RPMI8226 (cell line): ENCODE data around the gene CRIP2.

Source experiments
- DNase-seq: peaks from one replicate; pipeline ENCODE4 v3.0.0-alpha.2; 2015

CRIP2 gene

GRCh38 chr14:105445290-105445689 is 29.3 kb upstream of the CRIP2 start:
- no peak for DNase-seq

- no peak for DNase-seq
These were observed 28.4 kb upstream of the CRIP2 start for GRCh38 chr14:105445901-105446845.

GRCh38 chr14:105446971-105447370 is 27.6 kb upstream of the CRIP2 start:
- no peak for DNase-seq

- no peak for DNase-seq
These were observed 26.7 kb upstream of the CRIP2 start for GRCh38 chr14:105447651-105448640.

- peak; percentile 51 for DNase-seq
These were observed 25.9 kb upstream of the CRIP2 start for GRCh38 chr14:105448706-105449111.

- no peak for DNase-seq
These were observed 25.1 kb upstream of the CRIP2 start for GRCh38 chr14:105449276-105450122.

- no peak for DNase-seq
These were observed 24.5 kb upstream of the CRIP2 start for GRCh38 chr14:105450123-105450505.

DNA sequence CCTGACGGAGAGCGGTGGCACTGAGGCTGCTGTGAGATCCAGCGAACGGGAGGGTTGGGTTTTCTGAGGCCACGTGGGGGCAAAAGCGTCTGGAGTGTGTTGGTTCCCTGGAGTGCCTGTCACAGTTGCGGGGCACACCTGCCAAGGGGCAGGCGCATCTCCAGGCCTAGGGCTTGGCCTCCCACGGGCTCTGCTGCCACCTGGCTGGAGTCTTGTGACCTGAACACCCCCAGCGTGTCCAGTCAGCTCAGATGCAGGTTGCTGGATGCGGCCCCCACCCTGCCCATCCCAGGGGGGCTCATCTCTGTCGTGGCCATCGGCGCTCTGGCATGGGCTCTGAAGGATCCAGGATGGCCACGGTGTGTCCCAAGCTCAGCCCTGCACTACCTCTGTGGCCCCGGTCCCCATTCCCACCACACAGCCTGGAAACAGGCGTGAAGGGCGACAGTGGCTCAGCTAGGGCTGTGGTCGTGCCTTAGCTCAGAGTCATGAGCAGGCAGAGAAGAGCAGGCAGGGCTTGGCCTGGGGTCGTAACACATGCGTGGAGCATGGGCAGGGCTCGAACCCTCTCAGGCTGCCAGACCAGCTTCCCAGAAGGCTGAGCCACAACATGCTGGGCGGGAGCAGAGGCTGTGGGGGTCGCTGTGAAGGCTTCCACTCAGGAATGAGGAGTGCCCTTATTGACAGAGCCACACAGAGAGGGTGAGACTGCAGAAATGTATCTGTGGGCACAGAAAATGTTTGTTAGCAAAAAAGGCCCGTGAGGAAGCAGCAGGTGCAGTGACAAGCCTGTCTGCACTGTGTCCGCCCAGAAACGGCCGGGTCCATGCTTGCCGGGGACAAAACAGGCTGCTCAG is 23.5 kb upstream of the CRIP2 start:
- no peak for DNase-seq

DNA sequence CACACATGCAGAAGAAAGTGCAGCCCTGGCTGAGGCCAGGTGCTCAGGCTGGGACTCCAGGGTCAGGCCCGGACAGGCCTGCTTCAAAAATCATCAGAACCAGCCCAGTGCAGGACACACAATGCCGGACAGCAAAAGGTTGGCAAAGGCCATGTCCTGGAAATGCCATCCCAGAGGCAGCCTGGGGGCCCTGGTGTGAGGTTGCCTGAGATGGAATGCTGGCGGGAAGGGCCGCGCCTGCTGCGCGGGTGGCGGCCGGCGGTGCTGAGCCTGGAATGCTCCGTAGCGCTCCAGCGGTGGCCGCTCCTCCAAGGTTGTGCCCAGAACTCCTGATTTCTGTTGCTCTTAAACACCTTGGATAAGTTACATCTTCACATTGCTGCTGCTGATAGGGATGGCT is 21.7 kb upstream of the CRIP2 start:
- no peak for DNase-seq

DNA sequence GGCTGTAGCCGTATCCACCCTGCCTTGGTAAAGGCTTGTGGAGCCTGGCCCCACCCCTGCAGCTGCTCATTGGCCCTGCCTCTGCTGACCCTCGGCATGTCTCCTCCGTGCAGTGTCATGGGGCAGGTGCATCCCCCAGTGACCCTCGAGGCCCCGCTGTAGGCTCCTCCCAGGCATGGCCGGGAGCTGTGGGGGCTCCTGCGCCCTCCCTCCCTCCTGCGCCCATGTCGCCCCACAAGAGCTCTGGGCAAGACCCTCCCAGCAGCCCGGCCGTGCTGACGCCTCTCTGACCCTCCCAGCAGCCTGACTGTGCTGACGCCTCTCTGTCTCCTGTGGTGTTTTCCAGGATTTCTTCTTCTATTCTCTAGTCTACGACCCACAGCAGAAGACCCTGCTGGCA is 20.8 kb upstream of the CRIP2 start:
- DNase-seq, result no peak

DNA sequence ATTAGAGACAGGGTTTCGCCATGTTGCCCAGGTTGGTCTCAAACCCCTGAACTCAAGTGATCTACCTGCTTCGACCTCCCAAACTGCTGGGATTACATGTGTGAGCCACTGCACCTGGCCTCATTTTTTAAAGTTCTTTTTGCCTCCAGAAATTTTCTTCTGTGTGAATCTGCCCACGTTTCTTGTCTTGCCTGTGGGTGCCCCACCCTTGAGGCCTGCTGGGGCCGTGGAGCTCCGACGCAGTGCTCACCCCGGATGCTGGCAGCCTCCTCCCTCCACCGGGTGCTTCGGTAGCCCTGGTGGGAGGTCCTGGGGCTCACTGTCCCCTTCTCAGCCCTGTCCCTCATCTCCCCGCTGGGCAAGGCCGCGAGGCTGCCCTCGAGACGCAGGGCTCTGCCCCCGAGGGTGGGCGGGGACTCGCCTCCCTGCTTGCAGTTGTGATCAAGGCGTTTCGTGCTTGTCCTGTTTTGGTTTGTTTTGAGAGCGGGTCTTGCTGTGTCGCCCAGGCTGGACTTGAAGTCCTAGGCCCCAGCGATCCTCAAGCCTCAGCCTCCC is 19.5 kb upstream of the CRIP2 start:
- DNase-seq, result no peak

GRCh38 chr14:105455766-105456660 is 18.6 kb upstream of the CRIP2 start:
- DNase-seq, result no peak

DNA sequence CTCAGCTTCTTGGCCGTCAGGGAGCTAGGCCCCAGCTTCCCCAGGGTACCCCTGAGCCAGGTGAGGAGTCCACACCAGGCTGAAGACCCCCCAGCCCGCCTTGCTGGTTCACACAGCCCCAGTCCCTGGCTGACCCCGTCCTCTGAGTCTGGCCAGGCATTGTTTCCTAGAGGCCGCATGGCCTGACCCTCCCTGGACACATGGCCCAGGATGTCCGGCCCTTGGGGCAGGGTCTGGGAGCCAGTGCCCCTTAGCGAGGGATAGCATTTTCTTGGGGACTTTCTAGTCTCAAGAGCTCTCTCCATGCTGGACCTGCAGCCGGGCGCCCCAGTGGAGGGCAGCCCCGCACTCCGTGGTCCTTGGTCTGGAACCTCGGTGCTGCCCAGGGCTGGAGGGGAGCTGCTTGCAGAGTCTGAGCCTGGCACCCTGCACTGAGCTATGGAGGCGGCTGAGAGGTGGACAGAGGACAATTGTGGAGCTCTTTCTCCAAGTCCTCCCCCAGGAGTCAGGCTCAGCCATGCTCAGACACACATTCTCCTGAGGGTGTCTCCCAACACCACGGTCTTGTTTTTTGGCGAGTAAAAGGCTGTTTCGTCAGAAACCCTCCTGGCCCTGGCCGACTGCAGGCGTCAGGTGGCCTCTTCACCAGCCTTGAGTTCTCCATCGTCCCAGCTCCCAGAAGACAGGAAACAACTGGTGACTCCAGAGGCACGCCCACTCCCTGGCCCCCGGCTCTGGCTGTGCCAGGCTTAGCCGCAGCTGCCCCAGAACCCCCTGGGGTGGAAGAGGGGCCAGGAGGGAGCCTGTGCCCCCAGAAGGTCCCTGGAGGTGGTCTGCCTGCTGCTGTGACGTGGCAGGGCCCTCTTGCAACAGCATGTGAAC is 17.6 kb upstream of the CRIP2 start:
- no peak for DNase-seq

GRCh38 chr14:105458010-105458409 is 16.6 kb upstream of the CRIP2 start:
- DNase-seq, result no peak

- DNase-seq, result no peak
These were observed 16.1 kb upstream of the CRIP2 start for GRCh38 chr14:105458571-105458970.

- no peak for DNase-seq
These were observed 14.5 kb upstream of the CRIP2 start for GRCh38 chr14:105460116-105460515.

DNA sequence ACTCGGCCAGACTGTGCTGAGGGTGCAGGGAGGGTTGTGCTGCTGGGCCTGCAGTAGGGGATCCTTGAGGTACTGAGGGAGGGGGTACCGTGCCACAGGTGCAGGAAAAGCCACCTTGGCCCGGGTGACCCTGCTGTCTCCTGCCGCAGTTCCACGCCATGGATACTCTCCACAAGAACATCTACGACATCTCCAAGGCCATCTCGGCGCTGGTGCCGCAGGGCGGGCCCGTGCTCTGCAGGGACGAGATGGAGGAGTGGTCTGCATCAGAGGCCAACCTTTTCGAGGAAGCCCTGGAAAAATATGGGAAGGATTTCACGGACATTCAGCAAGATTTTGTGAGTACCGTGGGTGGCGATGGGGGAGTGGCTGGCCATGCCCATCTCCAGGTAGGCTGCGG is 14.0 kb upstream of the CRIP2 start:
- DNase-seq, result no peak

DNA sequence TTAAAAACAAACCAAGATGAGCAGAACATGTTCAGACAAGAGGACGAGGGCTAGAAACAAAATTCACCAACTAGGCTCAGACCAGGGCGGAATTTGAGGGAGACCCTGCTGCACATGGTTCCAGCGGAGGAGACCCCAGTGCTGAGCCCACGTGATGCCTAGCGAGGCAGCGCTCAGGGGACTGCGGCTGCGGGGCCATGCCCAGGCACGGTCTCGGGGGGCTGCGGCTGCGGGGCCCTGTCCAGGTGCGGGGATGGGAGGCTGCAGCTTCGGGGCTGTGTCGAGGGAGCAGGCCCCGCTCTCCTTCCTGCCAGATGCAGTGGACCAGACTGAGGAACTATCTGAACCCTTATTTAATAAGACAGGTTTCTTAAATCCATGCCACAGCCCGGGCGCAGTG is 12.7 kb upstream of the CRIP2 start:
- no peak for DNase-seq

GRCh38 chr14:105464501-105464900 is 10.1 kb upstream of the CRIP2 start:
- DNase-seq, result no peak
